Measurements from ENCODE around the gene TNFAIP1.

- TF ChIP-seq CTCF (optimal IDR thresholded peaks at IDR 0.05 in 1 of 3, IDR thresholded peaks at IDR 0.05 in 1 of 3, conservative IDR thresholded peaks at IDR 0.05 in 1 of 3; ENCODE audit: extremely low read depth in 1 of 3, insufficient read depth in 2 of 3, low read length in 3 of 3) (no peak), EZH2 (IDR thresholded peaks at IDR 0.05; ENCODE audit: low read length) (no peak)
Observed at GRCh38 chr17:28363186-28363585, 27.6 kb downstream of the TNFAIP1 start.
